Measurements from ENCODE around the gene FOXN3. TPM values are rescaled to one million over a fixed set of nuclear protein-coding genes. Genes with fewer than 3 reads are reported as not detected.
A peak's percentile ranks its signal among the peaks of the same experiment; 100 is the strongest.

The FOXN3 gene
- total and polyA plus RNA-seq, 10 of the 15 experiments (the other 5 are each of a cell fraction or from before 2014, with no cell fraction given), result 4.5 to 68.9 (median 29.7) TPM

DNA sequence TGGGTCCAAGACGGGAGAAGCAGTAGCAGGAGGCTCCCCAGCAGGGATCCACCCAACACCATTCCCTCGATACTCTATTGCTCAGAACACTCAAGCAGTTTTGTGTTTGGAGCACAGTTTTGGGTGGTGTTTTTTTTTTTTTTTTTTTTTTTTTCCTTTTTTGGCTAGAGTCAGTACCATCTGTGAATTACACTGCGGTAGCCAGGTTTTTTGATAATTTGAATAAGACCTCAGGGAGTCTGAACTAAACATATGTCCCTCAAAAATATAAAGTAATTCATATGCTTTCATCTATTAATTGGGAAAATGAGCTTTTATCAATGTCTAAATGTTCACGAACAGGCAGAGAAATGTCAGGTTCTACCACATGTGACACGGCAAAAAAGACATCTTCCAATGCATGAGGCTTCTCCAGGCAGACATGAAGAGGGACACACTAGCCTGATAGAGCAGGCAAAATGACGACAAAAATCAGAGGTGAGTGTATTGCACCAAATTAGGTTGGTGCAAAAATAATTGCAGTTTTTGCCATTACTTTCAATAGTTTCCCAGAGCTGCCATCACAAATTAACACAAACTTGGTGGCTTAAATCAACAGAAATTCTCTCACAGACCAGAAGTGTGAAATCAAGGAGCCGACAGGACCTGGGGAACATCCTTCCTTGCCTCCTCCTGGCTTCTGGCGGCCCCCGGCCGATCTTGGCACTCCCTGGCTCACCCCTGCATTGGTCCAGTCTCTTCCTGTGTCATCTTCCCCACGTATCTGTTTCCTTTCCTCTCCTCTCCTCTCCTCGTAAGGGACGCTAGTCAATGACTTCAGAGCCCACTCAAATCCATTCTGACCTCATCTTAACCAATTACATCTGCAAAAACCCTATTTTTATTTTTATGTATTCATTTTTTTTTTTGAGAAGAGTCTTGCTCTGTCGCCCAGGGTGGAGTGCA, 33.9 kb downstream of the FOXN3 start:
- FAIRE-seq (no peak), ATAC-seq (peak; percentile 22), DNase-seq (ENCODE audit: low read depth, low spot score) (no peak)
- peaks cover 50% of the 10 kb centered on the region for H3K4me1 ChIP-seq (ENCODE audit: control insufficient read depth, insufficient read depth, low read length)
- ChIA-PET RAD21 (ENCODE audit: unreplicated experiment) (interaction anchor here (0.9 to 4.8 kb wide), 14 partner anchors 9 to 127 kb away, joined by 3 to 37 read pairs (median 4); no protein-coding TSS in a partner anchor), SMC1A (ENCODE audit: uncharacterized antibody, unreplicated experiment) (interaction anchor here (0.7 to 6.6 kb wide), 17 partner anchors 10 to 124 kb away, joined by 3 to 58 read pairs (median 4); no protein-coding TSS in a partner anchor), POLR2A (interaction anchor here (0.7 to 2.3 kb wide), 7 partner anchors 13 to 1297 kb away, joined by 3 to 13 read pairs (median 6); no protein-coding TSS in a partner anchor), CTCF (interaction anchor here (0.8 to 4.9 kb wide), 11 partner anchors 11 to 79 kb away, joined by 3 to 29 read pairs (median 4); no protein-coding TSS in a partner anchor)
- H4K20me1 ChIP-seq (ENCODE audit: control insufficient read depth, insufficient read depth), result no peaks in the 10 kb centered on the region
- peaks cover 74% of the 10 kb centered on the region for H3K79me2 ChIP-seq (ENCODE audit: control insufficient read depth, insufficient read depth, low read length)
- H3K27me3 ChIP-seq (replicated peaks in 1 of 2; ENCODE audit: control insufficient read depth in 2 of 2, insufficient read depth in 2 of 2, low read length in 1 of 2), result no peaks in the 10 kb centered on the region
- intact Hi-C loops (cut with micrococcal nuclease; ENCODE audit: unreplicated experiment) (loop anchor here (5.0 kb wide), 1 partner anchor 34 kb away; the partner anchor contains the start of gene FOXN3), in situ Hi-C loops (cut with MboI) (no loop called here)
- peak overlapping the region; percentile 28; the same call in 1 of the 2 replicates for H3K4me3 ChIP-seq
- H3K9me3 ChIP-seq (replicated peaks; ENCODE audit: control insufficient read depth, insufficient read depth, low read length), result peaks cover 15% of the 10 kb centered on the region; the same call in 2 of the 3 replicates
- H3K36me3 ChIP-seq (ENCODE audit: control insufficient read depth in 2 of 2, insufficient read depth in 2 of 2, low read length in 1 of 2), result peaks cover 0 to 3% of the 10 kb centered on the region in 2 experiments; a peak in 2 of 4 replicates
- BruUV-seq (replicated peaks), result no TSS peak
- H3K9ac ChIP-seq (ENCODE audit: control insufficient read depth, insufficient read depth, low read length), result peak overlapping the region; percentile 17
- peak overlapping the region; percentile 75 for H3K4me2 ChIP-seq (ENCODE audit: control insufficient read depth, insufficient read depth)
- peak overlapping the region; percentile 77 for H3K27ac ChIP-seq (ENCODE audit: control insufficient read depth, insufficient read depth)
- WGBS (ENCODE audit: insufficient coverage, insufficient replicate concordance, low lambda C conversion rate, missing lambda C conversion rate), result 66% methylated on average over 14 of the region's 14 CpGs
- H2AFZ ChIP-seq (ENCODE audit: control insufficient read depth, low read depth, low read length), result no peak overlapping the region
- TF ChIP-seq, protein P1, sequence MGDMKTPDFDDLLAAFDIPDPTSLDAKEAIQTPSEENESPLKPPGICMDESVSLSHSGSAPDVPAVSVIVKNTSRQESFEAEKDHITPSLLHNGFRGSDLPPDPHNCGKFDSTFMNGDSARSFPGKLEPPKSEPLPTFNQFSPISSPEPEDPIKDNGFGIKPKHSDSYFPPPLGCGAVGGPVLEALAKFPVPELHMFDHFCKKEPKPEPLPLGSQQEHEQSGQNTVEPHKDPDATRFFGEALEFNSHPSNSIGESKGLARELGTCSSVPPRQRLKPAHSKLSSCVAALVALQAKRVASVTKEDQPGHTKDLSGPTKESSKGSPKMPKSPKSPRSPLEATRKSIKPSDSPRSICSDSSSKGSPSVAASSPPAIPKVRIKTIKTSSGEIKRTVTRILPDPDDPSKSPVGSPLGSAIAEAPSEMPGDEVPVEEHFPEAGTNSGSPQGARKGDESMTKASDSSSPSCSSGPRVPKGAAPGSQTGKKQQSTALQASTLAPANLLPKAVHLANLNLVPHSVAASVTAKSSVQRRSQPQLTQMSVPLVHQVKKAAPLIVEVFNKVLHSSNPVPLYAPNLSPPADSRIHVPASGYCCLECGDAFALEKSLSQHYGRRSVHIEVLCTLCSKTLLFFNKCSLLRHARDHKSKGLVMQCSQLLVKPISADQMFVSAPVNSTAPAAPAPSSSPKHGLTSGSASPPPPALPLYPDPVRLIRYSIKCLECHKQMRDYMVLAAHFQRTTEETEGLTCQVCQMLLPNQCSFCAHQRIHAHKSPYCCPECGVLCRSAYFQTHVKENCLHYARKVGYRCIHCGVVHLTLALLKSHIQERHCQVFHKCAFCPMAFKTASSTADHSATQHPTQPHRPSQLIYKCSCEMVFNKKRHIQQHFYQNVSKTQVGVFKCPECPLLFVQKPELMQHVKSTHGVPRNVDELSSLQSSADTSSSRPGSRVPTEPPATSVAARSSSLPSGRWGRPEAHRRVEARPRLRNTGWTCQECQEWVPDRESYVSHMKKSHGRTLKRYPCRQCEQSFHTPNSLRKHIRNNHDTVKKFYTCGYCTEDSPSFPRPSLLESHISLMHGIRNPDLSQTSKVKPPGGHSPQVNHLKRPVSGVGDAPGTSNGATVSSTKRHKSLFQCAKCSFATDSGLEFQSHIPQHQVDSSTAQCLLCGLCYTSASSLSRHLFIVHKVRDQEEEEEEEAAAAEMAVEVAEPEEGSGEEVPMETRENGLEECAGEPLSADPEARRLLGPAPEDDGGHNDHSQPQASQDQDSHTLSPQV (IDR thresholded peaks at IDR 0.05), result no peak
- peak; percentile 51; the same call in 1 of the 2 replicates for TF ChIP-seq CREM (IDR thresholded peaks at IDR 0.05; ENCODE audit: low read depth)
- TF ChIP-seq, protein P2, sequence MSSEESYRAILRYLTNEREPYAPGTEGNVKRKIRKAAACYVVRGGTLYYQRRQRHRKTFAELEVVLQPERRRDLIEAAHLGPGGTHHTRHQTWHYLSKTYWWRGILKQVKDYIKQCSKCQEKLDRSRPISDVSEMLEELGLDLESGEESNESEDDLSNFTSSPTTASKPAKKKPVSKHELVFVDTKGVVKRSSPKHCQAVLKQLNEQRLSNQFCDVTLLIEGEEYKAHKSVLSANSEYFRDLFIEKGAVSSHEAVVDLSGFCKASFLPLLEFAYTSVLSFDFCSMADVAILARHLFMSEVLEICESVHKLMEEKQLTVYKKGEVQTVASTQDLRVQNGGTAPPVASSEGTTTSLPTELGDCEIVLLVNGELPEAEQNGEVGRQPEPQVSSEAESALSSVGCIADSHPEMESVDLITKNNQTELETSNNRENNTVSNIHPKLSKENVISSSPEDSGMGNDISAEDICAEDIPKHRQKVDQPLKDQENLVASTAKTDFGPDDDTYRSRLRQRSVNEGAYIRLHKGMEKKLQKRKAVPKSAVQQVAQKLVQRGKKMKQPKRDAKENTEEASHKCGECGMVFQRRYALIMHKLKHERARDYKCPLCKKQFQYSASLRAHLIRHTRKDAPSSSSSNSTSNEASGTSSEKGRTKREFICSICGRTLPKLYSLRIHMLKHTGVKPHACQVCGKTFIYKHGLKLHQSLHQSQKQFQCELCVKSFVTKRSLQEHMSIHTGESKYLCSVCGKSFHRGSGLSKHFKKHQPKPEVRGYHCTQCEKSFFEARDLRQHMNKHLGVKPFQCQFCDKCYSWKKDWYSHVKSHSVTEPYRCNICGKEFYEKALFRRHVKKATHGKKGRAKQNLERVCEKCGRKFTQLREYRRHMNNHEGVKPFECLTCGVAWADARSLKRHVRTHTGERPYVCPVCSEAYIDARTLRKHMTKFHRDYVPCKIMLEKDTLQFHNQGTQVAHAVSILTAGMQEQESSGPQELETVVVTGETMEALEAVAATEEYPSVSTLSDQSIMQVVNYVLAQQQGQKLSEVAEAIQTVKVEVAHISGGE (CRISPR knock-in tag; IDR thresholded peaks at IDR 0.05), result no peak
- no peak for TF ChIP-seq FOXM1 (IDR thresholded peaks at IDR 0.05; ENCODE audit: low read depth, low read length)
- TF ChIP-seq ZNF384 (IDR thresholded peaks at IDR 0.05; ENCODE audit: borderline replicate concordance, low read depth, low read length), result peak; percentile 69
- 0 out of 2 replicates have a peak, but pooled peaks have one; percentile 10 for TF ChIP-seq POLR2AphosphoS5 (IDR thresholded peaks at IDR 0.05; ENCODE audit: low read length)
- no peak for TF ChIP-seq CHD4 (IDR thresholded peaks at IDR 0.05)
- TF ChIP-seq JUNB (IDR thresholded peaks at IDR 0.05), result 0 out of 2 replicates have a peak, but pooled peaks have one; percentile 5
- peak; percentile 69; the same call in 1 of the 2 replicates for TF ChIP-seq CREB1 (IDR thresholded peaks at IDR 0.05; ENCODE audit: low read depth)
- TF ChIP-seq HCFC1 (IDR thresholded peaks at IDR 0.05; ENCODE audit: low read length), result no peak
- no peak for TF ChIP-seq NBN (IDR thresholded peaks at IDR 0.05)
- TF ChIP-seq TAF1 (IDR thresholded peaks at IDR 0.05; ENCODE audit: borderline replicate concordance, low read depth, low read length), result no peak
- no peak for TF ChIP-seq MEF2A (IDR thresholded peaks at IDR 0.05; ENCODE audit: insufficient read depth, low read depth, low read length)
- no peak for TF ChIP-seq PAX5 (IDR thresholded peaks at IDR 0.05; ENCODE audit: borderline replicate concordance, low read depth, low read length)
- TF ChIP-seq FOXK2 (IDR thresholded peaks at IDR 0.05), result no peak
- no peak for TF ChIP-seq KLF5 (IDR thresholded peaks at IDR 0.05; ENCODE audit: partially characterized antibody)
